ENCODE measurements around the gene ZNF609. TPM values are rescaled to one million over a fixed set of nuclear protein-coding genes. Genes with fewer than 3 reads are reported as not detected.

The ZNF609 gene
- total and polyA plus RNA-seq, 4 donors, result 8.1 to 54.2 (median 22.0) TPM

DNA sequence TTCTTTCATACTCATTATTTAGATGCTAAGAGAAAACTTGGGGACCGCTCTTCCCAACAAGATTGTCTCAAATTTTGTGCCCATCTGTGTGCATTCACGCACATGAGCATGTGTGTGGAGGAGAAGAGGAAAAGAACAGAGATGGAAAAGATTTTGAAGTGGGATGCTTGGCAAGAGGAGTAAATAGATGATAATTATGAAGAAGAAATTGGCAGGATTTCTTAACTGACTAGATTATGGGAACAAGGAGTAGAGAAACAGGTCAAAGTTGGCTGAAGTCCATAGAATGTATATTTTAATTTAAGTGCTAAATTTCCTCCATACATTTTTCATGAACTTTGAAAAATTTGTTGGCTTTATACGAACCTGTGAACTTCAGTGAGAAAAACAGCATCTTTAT lies 100.1 kb downstream of the ZNF609 start:
- Histone ChIP-seq H3K9ac (ENCODE audit: insufficient read depth in 1 of 2, low read length in 2 of 2) (no peak overlapping the region), H3K36me3 (ENCODE audit: control insufficient read depth in 4 of 4, insufficient read depth in 4 of 4, low read length in 4 of 4) (no peaks in the 10 kb centered on the region), H3K27ac (ENCODE audit: low read depth in 1 of 2, low read length in 1 of 2) (no peak overlapping the region), H3K27me3 (ENCODE audit: control insufficient read depth in 3 of 3, insufficient read depth in 3 of 3, low read length in 2 of 3) (no peaks in the 10 kb centered on the region), H3K4me3 (no peak overlapping the region), H3K9me3 (ENCODE audit: control insufficient read depth in 4 of 4, insufficient read depth in 3 of 4, low read length in 3 of 4) (no peaks in the 10 kb centered on the region), H3K4me1 (ENCODE audit: control insufficient read depth in 5 of 5, insufficient read depth in 5 of 5, low read length in 5 of 5) (peaks cover 0 to 6% (median 0%) of the 10 kb centered on the region in 5 donors)
- ATAC-seq (ENCODE audit: insufficient read depth, low FRiP score) (no peak), DNase-seq (no peak)
- 96 to 97% methylated on average over 3 of the region's 3 CpGs for WGBS, 2 donors
- TF ChIP-seq, protein P1, sequence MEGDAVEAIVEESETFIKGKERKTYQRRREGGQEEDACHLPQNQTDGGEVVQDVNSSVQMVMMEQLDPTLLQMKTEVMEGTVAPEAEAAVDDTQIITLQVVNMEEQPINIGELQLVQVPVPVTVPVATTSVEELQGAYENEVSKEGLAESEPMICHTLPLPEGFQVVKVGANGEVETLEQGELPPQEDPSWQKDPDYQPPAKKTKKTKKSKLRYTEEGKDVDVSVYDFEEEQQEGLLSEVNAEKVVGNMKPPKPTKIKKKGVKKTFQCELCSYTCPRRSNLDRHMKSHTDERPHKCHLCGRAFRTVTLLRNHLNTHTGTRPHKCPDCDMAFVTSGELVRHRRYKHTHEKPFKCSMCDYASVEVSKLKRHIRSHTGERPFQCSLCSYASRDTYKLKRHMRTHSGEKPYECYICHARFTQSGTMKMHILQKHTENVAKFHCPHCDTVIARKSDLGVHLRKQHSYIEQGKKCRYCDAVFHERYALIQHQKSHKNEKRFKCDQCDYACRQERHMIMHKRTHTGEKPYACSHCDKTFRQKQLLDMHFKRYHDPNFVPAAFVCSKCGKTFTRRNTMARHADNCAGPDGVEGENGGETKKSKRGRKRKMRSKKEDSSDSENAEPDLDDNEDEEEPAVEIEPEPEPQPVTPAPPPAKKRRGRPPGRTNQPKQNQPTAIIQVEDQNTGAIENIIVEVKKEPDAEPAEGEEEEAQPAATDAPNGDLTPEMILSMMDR (IDR thresholded peaks at IDR 0.05; ENCODE audit: control extremely low read depth, extremely low read depth), result no peak

DNA sequence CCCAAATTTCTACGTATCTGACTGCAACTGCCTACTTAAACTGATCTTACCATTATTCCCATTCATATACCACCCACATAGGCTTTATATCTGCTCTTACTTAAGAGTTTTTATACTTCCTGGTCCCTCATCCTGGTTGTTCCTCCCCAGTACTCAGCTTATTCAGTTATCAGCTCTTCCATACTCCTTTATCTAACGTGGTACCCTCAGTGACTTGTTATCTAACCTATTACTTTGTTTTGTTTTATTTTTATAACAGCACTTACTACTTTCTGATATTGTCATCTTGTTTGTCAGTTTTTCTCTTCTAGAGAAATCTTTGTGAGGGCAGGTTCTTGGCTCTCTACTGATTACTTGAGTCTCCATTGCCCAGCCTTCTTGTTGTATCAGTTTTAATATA lies 100.6 kb downstream of the ZNF609 start:
- no peak overlapping the region for H3K9ac ChIP-seq (ENCODE audit: insufficient read depth in 1 of 2, low read length in 2 of 2)
- peaks cover 0 to 6% (median 0%) of the 10 kb centered on the region in 5 donors for H3K4me1 ChIP-seq (ENCODE audit: control insufficient read depth in 5 of 5, insufficient read depth in 5 of 5, low read length in 5 of 5)
- TF ChIP-seq, protein P1 (IDR thresholded peaks at IDR 0.05; ENCODE audit: control extremely low read depth, extremely low read depth), result no peak
- H3K27me3 ChIP-seq (ENCODE audit: control insufficient read depth in 3 of 3, insufficient read depth in 3 of 3, low read length in 2 of 3), result no peaks in the 10 kb centered on the region
- H3K4me3 ChIP-seq, result no peak overlapping the region
- H3K27ac ChIP-seq (ENCODE audit: low read depth in 1 of 2, low read length in 1 of 2), result no peak overlapping the region
- WGBS, 2 donors, result 68% methylated on average over 2 of the region's 2 CpGs
- H3K36me3 ChIP-seq (ENCODE audit: control insufficient read depth in 4 of 4, insufficient read depth in 4 of 4, low read length in 4 of 4), result no peaks in the 10 kb centered on the region
- ATAC-seq (ENCODE audit: insufficient read depth, low FRiP score) (no peak), DNase-seq (no peak)
- H3K9me3 ChIP-seq (ENCODE audit: control insufficient read depth in 4 of 4, insufficient read depth in 3 of 4, low read length in 3 of 4), result no peaks in the 10 kb centered on the region

DNA sequence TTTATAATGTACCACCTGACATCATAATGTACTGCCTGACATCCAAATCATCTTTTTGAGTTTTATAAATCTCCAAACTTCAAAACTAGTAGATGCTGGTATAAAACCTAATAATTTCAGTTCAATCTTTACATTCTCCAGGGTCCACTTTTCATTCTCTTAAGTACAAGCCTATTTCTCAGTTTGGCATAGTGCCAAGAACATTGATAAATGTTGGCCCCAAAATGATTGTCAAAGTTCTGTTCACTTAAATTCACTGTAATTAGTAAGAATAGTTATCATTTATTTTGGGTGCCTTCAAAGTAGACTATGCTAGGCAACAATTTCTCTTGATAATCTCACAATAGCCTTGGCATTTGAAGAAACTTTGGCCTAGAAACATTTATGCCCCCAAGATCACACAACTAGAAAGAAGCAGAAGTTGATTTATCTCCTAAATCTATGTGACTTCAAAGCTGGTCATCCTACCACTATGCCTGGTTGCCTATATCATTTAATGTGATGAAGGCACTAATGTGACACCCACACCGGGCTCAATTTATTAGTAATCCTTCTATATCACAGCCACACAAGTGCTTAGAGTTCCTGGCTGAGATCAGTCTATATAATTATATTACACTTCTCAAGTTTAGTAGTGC lies 101.7 kb downstream of the ZNF609 start:
- 94 to 97% methylated on average over 1 of the region's 1 CpG for WGBS, 2 donors
- TF ChIP-seq, protein P1 (IDR thresholded peaks at IDR 0.05; ENCODE audit: control extremely low read depth, extremely low read depth), result no peak

DNA sequence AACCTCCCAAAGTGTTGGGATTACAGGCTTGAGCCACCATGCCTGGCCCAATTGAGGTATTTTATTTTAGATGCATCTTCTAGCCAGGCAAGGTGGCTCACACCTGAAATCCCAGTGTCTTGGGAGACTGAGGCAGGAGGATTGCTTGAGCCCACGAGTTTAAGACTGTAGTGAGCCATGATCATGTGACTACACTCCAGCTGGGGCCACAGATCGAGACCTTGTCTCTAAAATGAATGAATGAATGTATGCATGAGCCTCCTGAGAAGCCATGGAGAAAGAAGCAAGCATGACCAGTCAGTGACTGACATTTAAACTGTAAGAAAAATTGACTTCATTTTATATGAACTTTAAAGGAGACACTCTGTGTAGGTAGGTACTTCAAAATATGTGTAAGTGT lies 105.7 kb downstream of the ZNF609 start:
- DNase-seq (no peak), ATAC-seq (ENCODE audit: insufficient read depth, low FRiP score) (no peak)
- H3K9me3 ChIP-seq (ENCODE audit: control insufficient read depth in 4 of 4, insufficient read depth in 3 of 4, low read length in 3 of 4), result no peaks in the 10 kb centered on the region
- H3K4me1 ChIP-seq (ENCODE audit: control insufficient read depth in 5 of 5, insufficient read depth in 5 of 5, low read length in 5 of 5), result peaks cover 0 to 6% (median 0%) of the 10 kb centered on the region in 5 donors
- no peak overlapping the region for H3K4me3 ChIP-seq
- no peaks in the 10 kb centered on the region for H3K27me3 ChIP-seq (ENCODE audit: control insufficient read depth in 3 of 3, insufficient read depth in 3 of 3, low read length in 2 of 3)
- no peaks in the 10 kb centered on the region for H3K36me3 ChIP-seq (ENCODE audit: control insufficient read depth in 4 of 4, insufficient read depth in 4 of 4, low read length in 4 of 4)
- no peak overlapping the region for H3K9ac ChIP-seq (ENCODE audit: insufficient read depth in 1 of 2, low read length in 2 of 2)
- no peak overlapping the region for H3K27ac ChIP-seq (ENCODE audit: low read depth in 1 of 2, low read length in 1 of 2)
- TF ChIP-seq, protein P1 (IDR thresholded peaks at IDR 0.05; ENCODE audit: control extremely low read depth, extremely low read depth), result no peak
- WGBS, 2 donors, result 85 to 87% methylated on average over 2 of the region's 2 CpGs

More for the DNA sequence above, 101.7 kb downstream of the ZNF609 start:
- Histone ChIP-seq H3K4me1 (ENCODE audit: control insufficient read depth in 5 of 5, insufficient read depth in 5 of 5, low read length in 5 of 5) (peaks cover 0 to 6% (median 0%) of the 10 kb centered on the region in 5 donors), H3K36me3 (ENCODE audit: control insufficient read depth in 4 of 4, insufficient read depth in 4 of 4, low read length in 4 of 4) (no peaks in the 10 kb centered on the region), H3K27me3 (ENCODE audit: control insufficient read depth in 3 of 3, insufficient read depth in 3 of 3, low read length in 2 of 3) (no peaks in the 10 kb centered on the region), H3K9me3 (ENCODE audit: control insufficient read depth in 4 of 4, insufficient read depth in 3 of 4, low read length in 3 of 4) (no peaks in the 10 kb centered on the region), H3K27ac (ENCODE audit: low read depth in 1 of 2, low read length in 1 of 2) (no peak overlapping the region), H3K4me3 (no peak overlapping the region), H3K9ac (ENCODE audit: insufficient read depth in 1 of 2, low read length in 2 of 2) (no peak overlapping the region)
- DNase-seq (no peak), ATAC-seq (ENCODE audit: insufficient read depth, low FRiP score) (no peak)
